ENCODE results near the gene SLC1A7. TPM values are rescaled to one million over a fixed set of nuclear protein-coding genes. Genes with fewer than 3 reads are reported as not detected.
A peak's percentile ranks its signal among the peaks of the same experiment; 100 is the strongest.

SLC1A7 gene
- total and polyA plus RNA-seq, 2 experiments from 2014 or later, result not detected

DNA sequence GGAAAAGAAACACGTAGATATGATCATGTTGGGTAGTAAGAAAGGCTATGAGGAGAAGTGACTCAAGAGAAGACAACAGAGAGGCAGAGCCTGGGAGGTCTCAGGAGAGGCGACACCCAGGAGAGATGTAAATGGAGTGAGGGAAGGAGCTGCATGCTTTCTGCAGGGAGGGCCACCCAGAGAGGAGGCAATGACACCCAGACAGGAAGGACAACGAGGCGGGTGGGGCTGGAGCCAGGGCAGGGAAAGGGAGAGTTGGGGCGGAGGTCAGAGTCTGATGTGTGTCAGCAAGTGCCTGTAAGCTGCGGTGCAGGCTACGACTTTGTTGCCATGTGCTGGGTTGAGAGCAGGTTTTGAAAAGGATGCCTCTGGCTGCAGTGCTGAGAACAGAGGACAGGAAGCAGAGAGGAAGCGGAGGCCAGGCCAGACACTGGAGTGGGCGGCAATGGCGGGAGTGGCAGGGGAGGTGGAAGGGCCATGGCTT, 31.3 kb downstream of the SLC1A7 start:
- Histone ChIP-seq H3K4me2 (no peak overlapping the region), H2AFZ (peak overlapping the region; percentile 52), H3K79me2 (replicated peaks; ENCODE audit: insufficient read depth) (no peaks in the 10 kb centered on the region), H3K4me3 (no peak overlapping the region), H3K4me1 (ENCODE audit: insufficient read depth) (peaks cover 12% of the 10 kb centered on the region), H4K20me1 (replicated peaks; ENCODE audit: insufficient read depth) (no peaks in the 10 kb centered on the region), H3K27me3 (ENCODE audit: insufficient read depth) (no peaks in the 10 kb centered on the region), H3K9me2 (ENCODE audit: insufficient read depth) (no peaks in the 10 kb centered on the region), H3K36me3 (ENCODE audit: insufficient read depth) (no peaks in the 10 kb centered on the region), H3F3A (replicated peaks; ENCODE audit: low read depth) (no peaks in the 10 kb centered on the region), H3K27ac (ENCODE audit: low read depth) (no peak overlapping the region)
- H3K4me1 Mint-ChIP-seq, result peaks cover 24% of the 10 kb centered on the region
- no peak for DNase-seq (ENCODE audit: low spot score)
- no peaks in the 10 kb centered on the region; the same call in 2 of the 3 replicates for H3K36me3 Mint-ChIP-seq (ENCODE audit: low read depth)
- no peak for TF ChIP-seq EZH2 (IDR thresholded peaks at IDR 0.05; ENCODE audit: low read depth, unreplicated experiment)
- TF ChIP-seq CREB1 (CRISPR knock-in tag; IDR thresholded peaks at IDR 0.05; ENCODE audit: low read depth), result no peak
- TF ChIP-seq POLR2AphosphoS5 (IDR thresholded peaks at IDR 0.05; ENCODE audit: low read depth), result no peak
- TF ChIP-seq STAT1 (IDR thresholded peaks at IDR 0.05; ENCODE audit: unreplicated experiment), result no peak
- TF ChIP-seq, protein P1, sequence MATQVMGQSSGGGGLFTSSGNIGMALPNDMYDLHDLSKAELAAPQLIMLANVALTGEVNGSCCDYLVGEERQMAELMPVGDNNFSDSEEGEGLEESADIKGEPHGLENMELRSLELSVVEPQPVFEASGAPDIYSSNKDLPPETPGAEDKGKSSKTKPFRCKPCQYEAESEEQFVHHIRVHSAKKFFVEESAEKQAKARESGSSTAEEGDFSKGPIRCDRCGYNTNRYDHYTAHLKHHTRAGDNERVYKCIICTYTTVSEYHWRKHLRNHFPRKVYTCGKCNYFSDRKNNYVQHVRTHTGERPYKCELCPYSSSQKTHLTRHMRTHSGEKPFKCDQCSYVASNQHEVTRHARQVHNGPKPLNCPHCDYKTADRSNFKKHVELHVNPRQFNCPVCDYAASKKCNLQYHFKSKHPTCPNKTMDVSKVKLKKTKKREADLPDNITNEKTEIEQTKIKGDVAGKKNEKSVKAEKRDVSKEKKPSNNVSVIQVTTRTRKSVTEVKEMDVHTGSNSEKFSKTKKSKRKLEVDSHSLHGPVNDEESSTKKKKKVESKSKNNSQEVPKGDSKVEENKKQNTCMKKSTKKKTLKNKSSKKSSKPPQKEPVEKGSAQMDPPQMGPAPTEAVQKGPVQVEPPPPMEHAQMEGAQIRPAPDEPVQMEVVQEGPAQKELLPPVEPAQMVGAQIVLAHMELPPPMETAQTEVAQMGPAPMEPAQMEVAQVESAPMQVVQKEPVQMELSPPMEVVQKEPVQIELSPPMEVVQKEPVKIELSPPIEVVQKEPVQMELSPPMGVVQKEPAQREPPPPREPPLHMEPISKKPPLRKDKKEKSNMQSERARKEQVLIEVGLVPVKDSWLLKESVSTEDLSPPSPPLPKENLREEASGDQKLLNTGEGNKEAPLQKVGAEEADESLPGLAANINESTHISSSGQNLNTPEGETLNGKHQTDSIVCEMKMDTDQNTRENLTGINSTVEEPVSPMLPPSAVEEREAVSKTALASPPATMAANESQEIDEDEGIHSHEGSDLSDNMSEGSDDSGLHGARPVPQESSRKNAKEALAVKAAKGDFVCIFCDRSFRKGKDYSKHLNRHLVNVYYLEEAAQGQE (IDR thresholded peaks at IDR 0.05; ENCODE audit: unreplicated experiment), result no peak
- TF ChIP-seq, protein P2, sequence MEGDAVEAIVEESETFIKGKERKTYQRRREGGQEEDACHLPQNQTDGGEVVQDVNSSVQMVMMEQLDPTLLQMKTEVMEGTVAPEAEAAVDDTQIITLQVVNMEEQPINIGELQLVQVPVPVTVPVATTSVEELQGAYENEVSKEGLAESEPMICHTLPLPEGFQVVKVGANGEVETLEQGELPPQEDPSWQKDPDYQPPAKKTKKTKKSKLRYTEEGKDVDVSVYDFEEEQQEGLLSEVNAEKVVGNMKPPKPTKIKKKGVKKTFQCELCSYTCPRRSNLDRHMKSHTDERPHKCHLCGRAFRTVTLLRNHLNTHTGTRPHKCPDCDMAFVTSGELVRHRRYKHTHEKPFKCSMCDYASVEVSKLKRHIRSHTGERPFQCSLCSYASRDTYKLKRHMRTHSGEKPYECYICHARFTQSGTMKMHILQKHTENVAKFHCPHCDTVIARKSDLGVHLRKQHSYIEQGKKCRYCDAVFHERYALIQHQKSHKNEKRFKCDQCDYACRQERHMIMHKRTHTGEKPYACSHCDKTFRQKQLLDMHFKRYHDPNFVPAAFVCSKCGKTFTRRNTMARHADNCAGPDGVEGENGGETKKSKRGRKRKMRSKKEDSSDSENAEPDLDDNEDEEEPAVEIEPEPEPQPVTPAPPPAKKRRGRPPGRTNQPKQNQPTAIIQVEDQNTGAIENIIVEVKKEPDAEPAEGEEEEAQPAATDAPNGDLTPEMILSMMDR (conservative IDR thresholded peaks at IDR 0.05; ENCODE audit: low read depth in 2 of 2), result no peak
- TF ChIP-seq JUNB (IDR thresholded peaks at IDR 0.05; ENCODE audit: unreplicated experiment), result no peak
- no peak for TF ChIP-seq ZNF462 (CRISPR knock-in tag; IDR thresholded peaks at IDR 0.05)
- no peak for TF ChIP-seq ETS1 (IDR thresholded peaks at IDR 0.05)
- TF ChIP-seq EZH2phosphoT487 (IDR thresholded peaks at IDR 0.05; ENCODE audit: unreplicated experiment), result no peak
- TF ChIP-seq NANOG (IDR thresholded peaks at IDR 0.05; ENCODE audit: borderline replicate concordance), result no peak
- TF ChIP-seq ZNF114 (CRISPR knock-in tag; IDR thresholded peaks at IDR 0.05), result no peak
- H3K4me3 Mint-ChIP-seq, result no peak overlapping the region; the same call in 2 of the 3 replicates
- H3K27ac Mint-ChIP-seq, result no peak overlapping the region
- H3K27me3 Mint-ChIP-seq (ENCODE audit: insufficient read depth, low read depth, poor library complexity), result peaks cover 9% of the 10 kb centered on the region
- no peak for ATAC-seq
- H3K9me3 Mint-ChIP-seq, result 0 out of 3 replicates have a peak, but pooled peaks cover 5% of the 10 kb centered on the region
